ENCODE data around the gene MTHFS.

DNA sequence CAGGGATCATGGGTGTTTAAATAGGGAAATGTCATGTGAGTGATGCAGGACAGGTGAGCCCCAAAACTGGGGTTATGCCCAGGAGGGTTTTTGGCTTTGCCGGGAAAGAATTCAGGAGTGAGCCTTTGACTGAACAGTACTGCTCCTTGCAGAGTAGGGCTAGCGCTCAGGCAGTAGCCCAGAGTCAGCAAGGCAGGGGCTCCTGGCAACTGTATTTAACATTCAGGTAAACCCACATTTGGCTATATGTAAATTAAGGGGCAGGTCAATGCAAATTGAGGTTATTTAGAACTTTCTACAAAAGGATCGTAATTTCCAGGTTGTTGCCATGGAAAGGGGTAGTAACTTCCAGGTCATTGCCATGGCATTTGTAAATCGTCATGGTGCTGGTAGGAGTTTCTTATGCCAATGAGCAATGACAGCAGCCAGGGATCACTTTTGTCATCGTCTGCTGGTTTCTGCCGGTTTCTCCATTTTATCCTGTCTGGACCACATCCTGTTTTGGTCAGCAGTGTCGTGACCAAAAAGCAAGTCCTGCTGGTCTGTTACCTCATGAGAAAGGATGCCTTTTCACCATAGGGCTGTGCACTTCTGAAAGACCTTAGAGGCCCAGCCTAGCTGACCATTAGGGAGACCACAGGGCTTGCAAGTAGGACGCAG lies 24.3 kb downstream of the MTHFS start:
- TF ChIP-seq, protein P1, sequence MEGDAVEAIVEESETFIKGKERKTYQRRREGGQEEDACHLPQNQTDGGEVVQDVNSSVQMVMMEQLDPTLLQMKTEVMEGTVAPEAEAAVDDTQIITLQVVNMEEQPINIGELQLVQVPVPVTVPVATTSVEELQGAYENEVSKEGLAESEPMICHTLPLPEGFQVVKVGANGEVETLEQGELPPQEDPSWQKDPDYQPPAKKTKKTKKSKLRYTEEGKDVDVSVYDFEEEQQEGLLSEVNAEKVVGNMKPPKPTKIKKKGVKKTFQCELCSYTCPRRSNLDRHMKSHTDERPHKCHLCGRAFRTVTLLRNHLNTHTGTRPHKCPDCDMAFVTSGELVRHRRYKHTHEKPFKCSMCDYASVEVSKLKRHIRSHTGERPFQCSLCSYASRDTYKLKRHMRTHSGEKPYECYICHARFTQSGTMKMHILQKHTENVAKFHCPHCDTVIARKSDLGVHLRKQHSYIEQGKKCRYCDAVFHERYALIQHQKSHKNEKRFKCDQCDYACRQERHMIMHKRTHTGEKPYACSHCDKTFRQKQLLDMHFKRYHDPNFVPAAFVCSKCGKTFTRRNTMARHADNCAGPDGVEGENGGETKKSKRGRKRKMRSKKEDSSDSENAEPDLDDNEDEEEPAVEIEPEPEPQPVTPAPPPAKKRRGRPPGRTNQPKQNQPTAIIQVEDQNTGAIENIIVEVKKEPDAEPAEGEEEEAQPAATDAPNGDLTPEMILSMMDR (IDR thresholded peaks at IDR 0.05): no peak
- no peak for TF ChIP-seq EP300 (IDR thresholded peaks at IDR 0.05)
